Upper lobe of left lung (tissue), 4 donors: ENCODE data around the gene VWA5B1.

Experiments
- EP300 ChIP-seq, 4 donors: sonication (generic); formaldehyde crosslinking; IDR thresholded peaks; one replicate each; pipeline ENCODE4 v1.5.1; 2017; ENCODE audit warnings: antibody characterized with exemption in 4 of 4, control low read depth in 2 of 4
- POLR2A ChIP-seq, 4 donors: fragments of 450-650 bp; IDR thresholded peaks; one replicate each; pipeline ENCODE4 v1.5.1; 2016 to 2017; ENCODE audit warnings: antibody characterized with exemption in 4 of 4, mild to moderate bottlenecking in 2 of 4
- POLR2AphosphoS5 ChIP-seq, 2 donors: sonication (generic); formaldehyde crosslinking; IDR thresholded peaks; one replicate each; pipeline ENCODE4 v1.5.1; 2017; ENCODE audit warnings: antibody characterized with exemption in 2 of 2
- TF ChIP-seq, protein P1 (sequence below), 6 experiments: fragments of 450-650 bp in 4 of 6; fragments of 200-600 bp in 2 of 6; sonication (generic) in 2 of 6; IDR thresholded peaks; one replicate each; pipeline ENCODE4 v1.5.1; 2016 to 2019; ENCODE audit warnings: antibody characterized with exemption in 6 of 6

DNA sequence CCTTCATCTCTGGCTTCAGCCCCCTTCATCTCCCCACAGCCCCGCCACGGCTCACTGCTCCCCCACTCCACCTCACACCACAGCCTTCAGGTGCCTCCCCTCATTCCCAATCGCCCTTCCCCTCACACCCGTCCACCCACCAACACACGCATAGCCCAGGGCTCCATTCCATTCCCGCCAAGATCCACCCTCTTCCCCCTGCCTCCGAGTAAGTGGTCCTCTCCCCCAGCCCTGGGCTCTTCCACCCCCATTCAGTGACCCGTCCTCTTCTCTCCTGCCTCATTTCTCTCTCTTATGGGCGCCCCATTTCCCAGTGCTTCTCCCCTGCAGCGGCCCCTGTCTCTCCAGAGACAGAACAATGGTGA lies 53.2 kb downstream of the VWA5B1 start:
- TF ChIP-seq POLR2A (IDR thresholded peaks at IDR 0.05) = no peak
- TF ChIP-seq, protein P1, sequence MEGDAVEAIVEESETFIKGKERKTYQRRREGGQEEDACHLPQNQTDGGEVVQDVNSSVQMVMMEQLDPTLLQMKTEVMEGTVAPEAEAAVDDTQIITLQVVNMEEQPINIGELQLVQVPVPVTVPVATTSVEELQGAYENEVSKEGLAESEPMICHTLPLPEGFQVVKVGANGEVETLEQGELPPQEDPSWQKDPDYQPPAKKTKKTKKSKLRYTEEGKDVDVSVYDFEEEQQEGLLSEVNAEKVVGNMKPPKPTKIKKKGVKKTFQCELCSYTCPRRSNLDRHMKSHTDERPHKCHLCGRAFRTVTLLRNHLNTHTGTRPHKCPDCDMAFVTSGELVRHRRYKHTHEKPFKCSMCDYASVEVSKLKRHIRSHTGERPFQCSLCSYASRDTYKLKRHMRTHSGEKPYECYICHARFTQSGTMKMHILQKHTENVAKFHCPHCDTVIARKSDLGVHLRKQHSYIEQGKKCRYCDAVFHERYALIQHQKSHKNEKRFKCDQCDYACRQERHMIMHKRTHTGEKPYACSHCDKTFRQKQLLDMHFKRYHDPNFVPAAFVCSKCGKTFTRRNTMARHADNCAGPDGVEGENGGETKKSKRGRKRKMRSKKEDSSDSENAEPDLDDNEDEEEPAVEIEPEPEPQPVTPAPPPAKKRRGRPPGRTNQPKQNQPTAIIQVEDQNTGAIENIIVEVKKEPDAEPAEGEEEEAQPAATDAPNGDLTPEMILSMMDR (IDR thresholded peaks at IDR 0.05) = no peak
- TF ChIP-seq POLR2AphosphoS5 (IDR thresholded peaks at IDR 0.05) = no peak
- TF ChIP-seq EP300 (IDR thresholded peaks at IDR 0.05) = no peak
